Mucosa of descending colon (tissue), 3 donors: ENCODE results near the gene TMEM200A. TPM values are rescaled to one million over a fixed set of nuclear protein-coding genes. Genes with fewer than 3 reads are reported as not detected.
A peak's percentile ranks its signal among the peaks of the same experiment; 100 is the strongest.

Experiments
- ATAC-seq: fragments of 200-7000 bp; cut with Tn5 transposase; one replicate; pipeline ENCODE4 v1.9.1; 2020; ENCODE audit warnings: mild to moderate bottlenecking, moderate library complexity
- DNase-seq, 3 donors: peaks; one replicate each; pipeline ENCODE4 v3.0.0-alpha.2; 2020
- H3K36me3 ChIP-seq: fragments of 200-600 bp; one replicate; pipeline ENCODE4 v1.8.0; 2021; ENCODE audit warnings: low read depth, mild to moderate bottlenecking
- H3K4me1 ChIP-seq: fragments of 200-600 bp; one replicate; pipeline ENCODE4 v1.8.0; 2021; ENCODE audit warnings: low read depth, mild to moderate bottlenecking
- H3K4me3 ChIP-seq: fragments of 200-600 bp; one replicate; pipeline ENCODE4 v1.8.0; 2021; ENCODE audit warnings: mild to moderate bottlenecking
- H3K9me3 ChIP-seq: fragments of 200-600 bp; one replicate; pipeline ENCODE4 v1.8.0; 2021; ENCODE audit warnings: mild to moderate bottlenecking
- intact Hi-C, 2 donors: fragments of 100-400 bp; cut with DNase I in 1 of 2; cut with micrococcal nuclease in 1 of 2; formaldehyde crosslinking; loops; one replicate each; pipeline versions ENCODE4 v1.11.0 to v1.11.1; 2022; cut with DNase I, micrococcal nuclease
- total RNA-seq, 3 donors: library from RNA; stranded (reverse); fragmentation: NEBNext Ultra II Directional in 2 of 3; extraction: Animal tissue kit (Norgen Biotek cat#: 25700) in 2 of 3; gene quantifications; one replicate each; pipeline versions ENCODE4 v1.2.1 to v1.2.4, GENCODE V29; 2021 to 2023
- TF ChIP-seq, protein P1 (sequence below): fragments of 200-600 bp; IDR thresholded peaks from one replicate; pipeline ENCODE4 v1.8.0; 2022; ENCODE audit warnings: antibody characterized with exemption, mild to moderate bottlenecking
- donor health status: DM: no; HTN: no; CAD: no; lungs with moderate emphysema.
- donor health status: DM: no; HTN: no; CAD: no.
- donor health status: DM: no; HTN: yes; CAD: no.

TMEM200A gene
- total RNA-seq, 3 donors from 2014 or later = 8.1 to 60.4 (median 8.6) TPM

DNA sequence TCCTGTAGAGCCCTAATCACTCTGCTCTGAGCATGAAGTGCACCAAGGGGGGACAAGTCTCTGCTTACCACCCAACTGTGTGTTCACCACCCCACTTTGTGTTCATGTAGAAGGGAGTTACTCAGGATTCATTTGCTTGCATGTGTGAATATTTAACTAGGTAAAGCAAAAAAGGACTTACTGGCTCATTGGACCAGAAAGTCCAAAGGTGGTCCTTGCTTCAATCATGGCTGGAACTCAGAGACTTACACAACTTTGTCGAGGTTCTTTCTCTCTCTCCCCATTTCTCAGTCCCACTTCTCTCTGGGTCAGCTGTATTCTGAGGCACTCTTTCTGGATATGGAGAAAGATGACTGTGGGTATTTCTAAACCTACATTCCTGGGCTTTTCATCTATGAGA is 4.0 kb downstream of the TMEM200A start:
- TF ChIP-seq, protein P1, sequence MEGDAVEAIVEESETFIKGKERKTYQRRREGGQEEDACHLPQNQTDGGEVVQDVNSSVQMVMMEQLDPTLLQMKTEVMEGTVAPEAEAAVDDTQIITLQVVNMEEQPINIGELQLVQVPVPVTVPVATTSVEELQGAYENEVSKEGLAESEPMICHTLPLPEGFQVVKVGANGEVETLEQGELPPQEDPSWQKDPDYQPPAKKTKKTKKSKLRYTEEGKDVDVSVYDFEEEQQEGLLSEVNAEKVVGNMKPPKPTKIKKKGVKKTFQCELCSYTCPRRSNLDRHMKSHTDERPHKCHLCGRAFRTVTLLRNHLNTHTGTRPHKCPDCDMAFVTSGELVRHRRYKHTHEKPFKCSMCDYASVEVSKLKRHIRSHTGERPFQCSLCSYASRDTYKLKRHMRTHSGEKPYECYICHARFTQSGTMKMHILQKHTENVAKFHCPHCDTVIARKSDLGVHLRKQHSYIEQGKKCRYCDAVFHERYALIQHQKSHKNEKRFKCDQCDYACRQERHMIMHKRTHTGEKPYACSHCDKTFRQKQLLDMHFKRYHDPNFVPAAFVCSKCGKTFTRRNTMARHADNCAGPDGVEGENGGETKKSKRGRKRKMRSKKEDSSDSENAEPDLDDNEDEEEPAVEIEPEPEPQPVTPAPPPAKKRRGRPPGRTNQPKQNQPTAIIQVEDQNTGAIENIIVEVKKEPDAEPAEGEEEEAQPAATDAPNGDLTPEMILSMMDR = no peak
- intact Hi-C loops = no loop called here
- no peaks in the 10 kb centered on the region for H3K4me1 ChIP-seq
- no peak overlapping the region for H3K4me3 ChIP-seq
- DNase-seq = no peak
- ATAC-seq = no peak
- no peaks in the 10 kb centered on the region for H3K9me3 ChIP-seq
- H3K36me3 ChIP-seq = no peaks in the 10 kb centered on the region

DNA sequence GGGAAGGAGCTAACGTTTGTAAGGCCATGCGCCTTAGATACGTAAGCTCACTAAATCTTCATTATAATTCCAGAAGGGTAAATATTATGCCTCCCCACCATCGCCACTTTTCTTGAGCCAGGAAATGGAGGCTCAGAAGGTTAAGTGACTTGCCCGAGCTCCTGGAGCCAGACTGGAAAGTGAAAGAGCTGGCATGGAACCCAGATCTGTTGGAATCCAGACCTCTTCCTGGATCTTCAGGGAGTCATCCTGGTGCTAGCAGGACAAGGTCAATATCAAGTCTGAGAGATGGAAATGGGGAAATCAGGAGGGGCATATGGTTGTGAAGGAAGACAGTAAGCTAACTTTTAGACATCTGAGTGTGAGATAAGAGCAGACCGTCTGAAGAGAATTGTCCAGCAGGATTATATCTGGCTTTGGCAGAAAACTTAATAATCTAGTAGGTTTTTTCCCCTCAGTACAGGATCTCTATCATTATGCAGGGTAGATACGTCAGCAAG is 6.2 kb downstream of the TMEM200A start:
- DNase-seq (no peak), ATAC-seq (peak; percentile 61)
- TF ChIP-seq, protein P1 = no peak
- H3K36me3 ChIP-seq = no peaks in the 10 kb centered on the region
- H3K4me3 ChIP-seq = no peak overlapping the region
- H3K4me1 ChIP-seq = peaks cover 2% of the 10 kb centered on the region
- intact Hi-C loops = no loop called here
- no peaks in the 10 kb centered on the region for H3K9me3 ChIP-seq

DNA sequence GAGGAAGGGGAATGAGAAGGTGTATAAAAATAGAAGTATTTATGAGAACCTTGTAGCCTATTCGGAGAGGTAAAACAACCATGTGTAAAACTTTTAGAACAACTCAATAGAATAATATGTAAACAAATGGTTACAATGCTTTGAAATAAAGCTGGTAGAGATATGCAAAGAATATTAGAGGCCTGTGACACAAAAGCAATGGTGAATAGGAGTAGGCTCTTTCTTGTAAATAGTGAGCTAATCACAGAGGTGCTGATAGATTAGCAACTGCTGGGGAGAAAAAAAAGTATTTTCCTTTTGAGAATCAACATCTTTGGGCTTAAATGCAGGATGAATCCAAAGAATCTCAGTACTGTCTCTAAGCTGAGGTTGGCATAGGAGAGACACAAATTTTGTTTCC is 7.0 kb downstream of the TMEM200A start:
- H3K9me3 ChIP-seq = no peaks in the 10 kb centered on the region
- intact Hi-C loops = no loop called here
- ATAC-seq (no peak), DNase-seq (no peak)
- peaks cover 10% of the 10 kb centered on the region for H3K4me1 ChIP-seq
- TF ChIP-seq, protein P1 = no peak
- no peak overlapping the region for H3K4me3 ChIP-seq
- H3K36me3 ChIP-seq = no peaks in the 10 kb centered on the region

DNA sequence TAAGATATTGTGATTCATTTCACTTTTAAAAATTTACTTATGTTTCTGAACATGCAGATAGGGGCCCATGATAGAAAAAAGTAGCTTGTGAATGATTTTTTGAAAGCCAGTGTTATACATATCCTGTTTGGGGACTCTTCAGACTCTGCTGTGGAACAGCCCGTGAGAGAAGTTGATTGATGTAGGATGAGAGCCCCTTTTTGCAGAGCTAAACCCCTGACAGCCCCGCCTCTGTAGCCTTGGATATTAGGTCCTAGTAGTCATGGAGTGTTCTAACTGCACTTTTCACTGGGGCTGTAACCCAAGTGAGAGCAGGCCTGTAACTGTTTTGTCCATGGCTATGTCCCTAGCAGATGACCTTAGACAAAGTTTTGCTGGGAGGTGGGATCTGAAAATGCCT is 8.2 kb downstream of the TMEM200A start:
- DNase-seq (no peak), ATAC-seq (no peak)
- TF ChIP-seq, protein P1 = no peak
- H3K4me3 ChIP-seq = no peak overlapping the region
- intact Hi-C loops = no loop called here
- no peaks in the 10 kb centered on the region for H3K36me3 ChIP-seq
- H3K4me1 ChIP-seq = peaks cover 21% of the 10 kb centered on the region
- H3K9me3 ChIP-seq = no peaks in the 10 kb centered on the region

DNA sequence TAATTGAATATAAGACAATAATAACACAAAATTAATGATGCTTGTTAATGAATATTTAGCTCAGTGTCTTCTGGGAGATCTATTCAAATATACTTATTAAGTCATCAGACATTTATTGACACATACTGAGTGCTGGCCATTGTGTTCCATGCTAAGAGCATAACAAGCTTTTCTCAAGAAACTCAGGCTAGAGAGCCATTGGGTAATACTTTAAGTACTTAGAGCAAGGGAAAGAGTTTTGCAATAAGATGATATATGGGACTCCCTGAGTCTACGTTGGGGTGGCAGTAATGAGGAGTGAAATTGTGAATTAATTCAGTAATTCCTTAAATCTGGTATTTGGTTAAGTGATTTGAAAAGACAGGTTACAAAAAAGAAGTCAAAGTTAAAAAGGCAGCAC is 11.1 kb downstream of the TMEM200A start:
- no peak overlapping the region for H3K4me3 ChIP-seq
- intact Hi-C loops = no loop called here
- no peak for ATAC-seq
- H3K4me1 ChIP-seq = peaks cover 21% of the 10 kb centered on the region
- DNase-seq = no peak
- TF ChIP-seq, protein P1 = no peak
- no peaks in the 10 kb centered on the region for H3K36me3 ChIP-seq
- H3K9me3 ChIP-seq = no peaks in the 10 kb centered on the region

DNA sequence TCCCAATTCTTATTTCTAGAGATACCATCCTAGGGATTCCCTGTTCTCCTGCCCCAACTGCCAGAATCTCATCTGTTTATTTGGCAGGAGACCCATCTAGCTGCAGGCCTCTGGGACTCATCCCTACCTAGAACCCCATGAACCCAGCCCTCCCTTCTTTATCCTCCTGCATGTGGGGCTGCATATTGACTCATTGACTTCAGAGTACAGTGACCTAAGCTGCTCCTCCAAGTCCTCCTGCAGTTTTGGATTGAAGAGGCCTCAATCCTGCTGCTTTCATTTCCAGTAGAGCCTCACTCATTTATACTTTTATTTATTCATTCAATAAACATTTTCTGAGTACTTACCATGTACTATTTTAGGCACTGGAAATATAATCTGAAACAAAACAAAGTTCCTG is 11.6 kb downstream of the TMEM200A start:
- no peak overlapping the region for H3K4me3 ChIP-seq
- DNase-seq = no peak
- peaks cover 21% of the 10 kb centered on the region for H3K4me1 ChIP-seq
- TF ChIP-seq, protein P1 = no peak
- no peaks in the 10 kb centered on the region for H3K9me3 ChIP-seq
- ATAC-seq = peak; percentile 32
- intact Hi-C loops = no loop called here
- no peaks in the 10 kb centered on the region for H3K36me3 ChIP-seq
